NCI-H1105 treated with DMSO at 0.1 percent for 48 hours (cell line): ENCODE data around the gene CATSPERD.
A peak's percentile ranks its signal among the peaks of the same experiment; 100 is the strongest.

Experiments used
- DNase-seq: peaks from one replicate; lab custom pipeline; 2025; lab: John Stamatoyannopoulos, UW

Gene CATSPERD

DNA sequence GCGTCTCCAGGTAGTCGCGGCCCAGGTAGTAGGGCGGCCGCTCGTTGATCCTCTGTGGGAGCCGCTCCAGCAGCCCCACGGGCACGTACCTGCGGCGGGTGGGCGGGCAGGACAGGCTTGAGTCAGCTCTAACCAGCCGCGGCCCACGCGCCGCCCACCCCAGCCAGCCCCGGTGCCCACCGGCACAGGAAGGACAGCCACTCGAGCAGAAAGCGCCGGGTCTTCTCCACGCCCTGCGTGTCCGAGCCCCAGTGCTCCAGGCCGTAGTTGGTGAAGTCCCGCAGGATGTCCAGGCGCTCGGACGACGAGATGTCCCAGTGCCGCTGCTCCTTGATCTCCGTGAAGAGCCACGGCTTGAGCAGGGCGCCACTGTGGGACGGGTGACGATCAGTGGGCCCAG, 65.0 kb downstream of the CATSPERD start:
- DNase-seq: no peak

DNA sequence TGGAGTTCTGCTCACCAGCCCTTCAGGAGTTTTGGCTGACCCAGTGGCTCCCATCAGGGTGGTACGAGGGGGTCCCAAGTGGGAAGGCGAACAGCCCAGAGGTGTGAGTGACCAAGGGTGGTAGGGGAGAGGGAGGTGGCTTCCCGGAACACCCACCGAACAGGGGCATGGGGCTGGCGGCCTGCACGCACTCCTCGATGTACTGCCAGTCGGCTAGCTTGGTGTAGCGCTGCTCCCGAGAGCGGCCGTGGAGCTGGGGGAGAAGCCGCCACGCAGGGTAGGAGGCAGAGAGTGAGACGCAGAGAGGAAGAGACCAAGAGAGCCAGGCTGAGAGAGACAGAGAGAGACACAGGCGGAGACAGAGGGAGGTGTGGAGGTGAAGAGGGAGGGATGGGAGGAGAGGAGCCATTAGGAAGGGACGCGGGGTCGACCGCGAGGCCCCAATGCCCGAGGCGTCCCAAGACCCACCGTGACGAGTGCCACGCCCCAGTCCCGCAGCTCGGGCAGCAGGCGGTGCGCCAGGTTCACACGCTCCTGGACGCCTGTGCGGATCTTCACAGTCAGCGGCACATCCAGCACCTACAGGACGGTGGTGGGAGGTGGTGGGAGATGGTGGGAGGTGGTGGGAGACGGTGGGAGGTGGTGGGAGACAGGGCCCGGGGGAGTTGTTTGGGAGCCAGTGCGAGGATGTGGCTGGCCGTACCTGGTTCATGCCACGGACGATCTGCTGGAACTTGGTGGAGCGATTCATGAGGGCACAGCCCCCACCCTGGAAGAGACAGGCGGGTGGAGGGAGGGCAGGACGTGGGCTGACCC, 66.4 kb downstream of the CATSPERD start:
- no peak for DNase-seq

- DNase-seq: no peak
These were observed 67.2 kb downstream of the CATSPERD start for GRCh38 chr19:5787409-5788182.

GRCh38 chr19:5788422-5788821, 68.0 kb downstream of the CATSPERD start:
- DNase-seq: no peak

GRCh38 chr19:5789351-5789761, 68.9 kb downstream of the CATSPERD start:
- no peak for DNase-seq

GRCh38 chr19:5789886-5790558, 69.6 kb downstream of the CATSPERD start:
- DNase-seq: no peak

DNA sequence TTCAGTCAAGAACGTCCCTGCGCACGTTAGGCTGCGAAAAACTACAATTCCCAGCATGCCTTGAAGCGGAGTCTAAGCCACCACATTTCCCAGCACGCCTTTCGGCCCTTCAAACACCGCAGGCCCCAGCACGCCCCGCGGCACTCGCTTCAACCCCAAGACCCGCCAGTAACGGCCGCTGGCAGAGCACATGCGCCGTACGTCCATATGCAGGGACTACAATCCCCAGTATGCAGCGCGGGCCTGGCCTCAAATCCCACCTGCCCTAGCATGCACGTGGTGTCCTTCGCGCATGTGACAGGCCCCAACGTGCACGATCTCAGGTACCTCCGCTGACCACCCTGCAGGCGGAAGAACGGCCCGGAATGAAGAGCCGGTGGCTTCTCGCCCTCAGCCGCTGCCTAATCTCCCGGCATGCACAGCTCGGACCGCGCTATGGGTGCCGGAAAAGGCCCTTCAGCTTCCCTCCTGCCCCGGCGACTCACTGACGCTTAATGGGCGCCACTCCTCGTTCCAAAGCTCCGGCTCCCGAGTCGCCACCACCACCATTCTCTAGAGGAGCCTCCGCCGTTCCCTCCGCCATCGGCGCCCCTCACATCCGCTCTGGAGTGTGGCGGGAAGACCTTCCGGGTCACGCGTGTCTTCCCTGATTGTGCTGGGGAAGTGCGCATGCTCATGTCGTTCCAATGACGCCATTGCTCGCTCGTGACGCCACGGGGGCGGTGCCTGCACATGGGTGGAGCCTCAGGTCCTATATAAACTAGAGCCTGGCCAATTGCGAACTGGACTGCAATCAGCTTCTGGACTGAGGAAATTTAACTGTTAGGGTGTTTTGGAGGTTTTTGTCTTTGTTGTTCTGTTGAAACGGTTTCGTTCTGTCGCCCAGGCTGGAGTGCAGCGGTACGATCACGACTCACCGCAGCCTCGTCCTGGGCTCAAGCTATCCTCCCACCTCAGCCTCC, 70.4 kb downstream of the CATSPERD start, which contains the start of gene DUS3L:
Gene DUS3L (minus strand): TSS at position 605 of the 962 bp plus-strand sequence. CDS start 22 bp downstream, at position 583.
- DNase-seq: peak; percentile 97

- DNase-seq: no peak
These were observed 71.8 kb downstream of the CATSPERD start for GRCh38 chr19:5792224-5792623.

DNA sequence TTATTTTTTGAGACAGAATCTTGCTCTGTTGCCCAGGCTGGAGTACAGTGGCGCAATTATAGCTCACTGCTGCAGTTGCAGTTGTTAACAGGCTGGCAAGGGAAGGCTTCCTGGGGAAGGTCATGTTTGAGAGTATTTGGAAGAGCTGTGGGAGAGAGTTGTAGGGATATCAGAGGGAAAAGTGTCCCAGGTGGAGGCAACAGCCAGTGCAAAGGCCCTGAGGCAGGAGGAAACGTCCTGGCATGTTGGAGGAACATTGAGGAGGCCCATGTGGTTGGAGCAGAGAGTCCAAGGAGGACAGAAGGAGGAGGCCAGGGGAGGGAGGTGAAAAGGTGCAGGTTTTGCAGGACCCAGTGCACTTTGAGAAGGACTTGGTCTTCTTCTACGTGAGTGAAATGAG, 72.8 kb downstream of the CATSPERD start:
- DNase-seq: no peak

GRCh38 chr19:5795382-5795919, 75.0 kb downstream of the CATSPERD start:
- no peak for DNase-seq

GRCh38 chr19:5798244-5798643, 77.8 kb downstream of the CATSPERD start:
- DNase-seq: no peak

DNA sequence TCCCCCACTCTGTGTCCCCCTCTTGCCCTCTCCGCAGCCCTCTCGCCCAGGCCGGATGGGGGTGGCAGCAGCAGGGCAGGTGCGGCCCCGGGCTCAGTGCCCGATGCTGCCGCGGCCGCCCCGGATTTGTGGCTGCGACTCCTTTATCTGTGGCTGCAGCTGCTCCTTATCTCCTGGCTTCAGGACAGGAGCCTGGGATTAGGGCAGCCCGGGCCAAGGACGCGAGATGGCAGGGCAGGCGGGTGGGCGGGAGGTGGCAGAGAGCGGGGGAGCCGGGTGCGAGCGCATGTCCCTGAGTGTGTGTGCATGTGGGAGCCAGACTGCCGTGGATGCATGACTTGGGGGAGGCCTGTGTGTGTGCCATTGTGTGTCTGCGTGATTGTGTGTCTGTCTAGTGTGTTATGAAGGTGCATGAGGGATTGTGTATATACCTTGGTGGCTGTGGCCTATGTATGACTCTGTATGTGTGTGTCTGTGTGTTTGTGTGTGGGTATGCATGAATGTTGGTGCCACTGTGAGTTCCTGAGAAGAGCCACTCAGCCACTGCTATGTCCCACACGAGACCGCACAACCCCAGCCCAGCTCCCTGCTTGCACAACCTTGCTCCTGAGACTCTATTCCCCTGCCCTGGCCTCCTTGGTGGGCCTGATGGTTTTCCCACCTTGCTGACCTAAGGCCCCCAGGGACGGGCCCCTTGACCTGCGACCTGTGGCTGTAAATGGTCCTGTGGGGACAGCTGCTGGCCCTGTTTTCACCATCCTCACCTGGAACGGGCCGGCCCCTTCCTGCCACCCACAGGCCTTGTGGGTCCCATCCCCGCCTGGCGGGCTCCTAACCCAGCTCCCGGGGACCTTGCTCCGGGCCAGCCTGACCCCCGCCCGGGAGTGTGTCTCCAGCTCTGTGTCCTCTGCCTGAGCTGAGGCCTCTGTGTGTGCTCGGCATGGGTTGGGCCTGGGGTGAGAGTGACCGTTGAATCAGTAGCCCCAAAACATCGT, 79.1 kb downstream of the CATSPERD start:
- peak; percentile 51 for DNase-seq

DNA sequence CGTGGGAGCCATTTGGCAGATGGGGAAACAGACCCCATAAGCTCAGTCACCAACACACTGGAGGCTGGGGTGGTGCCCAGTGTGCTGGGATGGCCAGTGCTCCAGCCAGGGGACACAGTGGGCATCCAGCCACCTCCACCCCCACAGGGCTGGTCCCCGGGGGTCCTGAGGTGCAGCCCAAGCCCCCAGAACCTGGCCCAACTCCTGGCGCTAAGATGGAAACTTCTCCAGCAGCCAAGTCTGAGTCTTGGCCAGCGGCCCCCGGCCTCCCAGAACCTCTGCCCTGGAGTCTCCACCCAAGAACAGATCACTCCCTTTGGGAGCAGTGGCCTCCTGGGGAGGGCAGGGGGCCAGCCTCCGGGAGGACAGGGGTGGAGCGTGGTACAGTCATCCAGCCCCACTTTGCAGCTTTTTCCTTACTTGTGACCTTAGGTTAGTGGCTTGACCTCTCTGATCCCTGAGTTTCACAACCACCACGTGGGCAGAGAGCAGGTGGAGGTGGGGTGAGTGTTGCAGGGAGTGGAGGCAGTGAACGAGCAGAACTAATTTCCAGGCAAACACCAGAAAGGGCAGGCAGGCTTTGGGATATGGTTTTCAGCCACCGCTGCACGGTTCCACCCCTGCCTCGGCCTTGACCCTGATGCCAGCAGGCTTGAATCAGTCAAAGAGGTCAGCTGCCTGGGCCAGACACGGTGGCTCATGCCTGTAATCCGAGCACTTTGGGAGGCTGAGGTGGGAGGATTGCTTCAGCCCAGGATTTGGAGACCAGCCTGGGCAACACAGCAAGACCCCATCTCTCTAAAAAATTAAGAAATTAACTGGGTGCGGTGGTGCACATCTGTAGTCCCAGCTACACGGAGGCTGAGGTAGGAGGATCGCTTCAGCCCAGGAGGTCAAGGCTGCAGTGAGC, 80.2 kb downstream of the CATSPERD start:
- no peak for DNase-seq

- no peak for DNase-seq
These were observed 81.6 kb downstream of the CATSPERD start for GRCh38 chr19:5801796-5802619.

DNA sequence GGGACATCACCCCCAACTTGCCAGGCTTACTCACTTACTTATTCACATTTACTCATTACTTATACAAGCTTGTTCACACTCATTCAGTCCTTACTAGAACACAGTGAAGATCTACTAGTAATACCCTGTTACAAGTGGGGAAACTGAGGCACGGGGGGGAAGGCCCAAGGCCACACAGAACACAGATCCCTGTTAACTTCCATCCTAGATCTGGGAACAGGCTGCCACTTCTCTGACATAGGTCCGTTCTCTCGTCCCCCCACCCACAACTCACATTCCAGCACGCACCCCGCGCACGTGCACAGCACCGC, 83.0 kb downstream of the CATSPERD start:
- DNase-seq: no peak

DNA sequence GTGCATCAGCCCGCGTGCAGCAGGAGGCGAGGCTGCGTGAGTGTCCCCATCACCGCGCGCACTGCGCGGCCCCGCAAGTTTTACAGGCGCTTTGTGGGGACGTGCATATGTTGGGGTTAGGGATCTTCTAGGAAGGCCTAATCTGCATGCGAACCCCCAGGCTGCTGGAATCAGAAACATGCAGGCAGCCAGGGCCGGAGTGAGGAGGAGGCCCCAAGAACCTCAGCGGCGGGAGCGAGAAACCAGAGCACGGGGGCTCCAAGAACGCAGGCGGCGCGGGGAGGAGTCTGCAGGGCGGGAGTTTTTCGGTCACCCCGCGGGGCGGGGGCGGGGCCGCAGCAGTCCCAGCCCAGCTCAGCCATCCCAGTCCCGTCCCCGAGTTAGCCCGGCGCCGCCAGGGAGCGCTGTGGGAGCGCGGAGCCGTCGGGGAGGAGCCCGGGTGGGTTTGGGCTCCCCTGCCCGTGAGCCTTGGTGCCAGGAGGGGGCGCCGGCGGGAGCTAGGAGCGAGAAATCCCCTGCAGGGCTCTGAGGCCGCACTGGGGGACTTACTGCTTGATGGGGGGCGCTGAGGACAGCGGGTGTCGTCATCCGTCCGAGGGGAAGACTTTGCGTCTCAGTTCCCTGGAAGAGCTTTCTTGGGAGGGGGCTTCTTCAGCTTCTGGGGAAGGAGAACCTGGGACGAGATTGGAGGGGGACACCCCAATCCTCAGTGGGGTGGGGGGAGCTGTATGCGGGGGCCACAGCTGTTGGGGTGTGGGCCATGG, 83.5 kb downstream of the CATSPERD start:
- DNase-seq: peak; percentile 84
